GM18951 (cell line): Measurements from ENCODE around the gene ACTL8.

Experiments used
- POLR2A ChIP-seq: IDR thresholded peaks from 4 replicates; pipeline ENCODE4 v1.6.1; 2011; ENCODE audit warnings: mild to moderate bottlenecking; ENCODE audit not compliant: insufficient read length, insufficient read depth; ENCODE audit errors: extremely low read depth
- in situ Hi-C: fragments of 300-500 bp; cut with MboI; formaldehyde crosslinking; loops from one replicate; pipeline ENCODE4 v1.12.0; 2022; ENCODE audit warnings: low sequenced_read_pairs, mixed read lengths, inconsistent platforms; ENCODE audit not compliant: unreplicated experiment

The ACTL8 gene

GRCh38 chr1:17755120-17755519 is at the start of gene ACTL8:
Gene ACTL8, plus strand, starts transcription at chr1:17755333. Its CDS starts 67,676 bp downstream, at chr1:17823009.
- in situ Hi-C loops = no loop called here
- TF ChIP-seq POLR2A = no peak

- TF ChIP-seq POLR2A = no peak
- in situ Hi-C loops = no loop called here
Observed at GRCh38 chr1:17706445-17706844, 48.7 kb upstream of the ACTL8 start.

- no peak for TF ChIP-seq POLR2A
- in situ Hi-C loops = no loop called here
Observed at GRCh38 chr1:17709981-17710380, 45.2 kb upstream of the ACTL8 start.

- no peak for TF ChIP-seq POLR2A
- in situ Hi-C loops = no loop called here
Observed at GRCh38 chr1:17710889-17711576, 44.1 kb upstream of the ACTL8 start.

GRCh38 chr1:17711577-17711910 is 43.6 kb upstream of the ACTL8 start:
- in situ Hi-C loops = no loop called here

GRCh38 chr1:17711941-17712340 is 43.2 kb upstream of the ACTL8 start:
- in situ Hi-C loops = no loop called here
- no peak for TF ChIP-seq POLR2A

More at GRCh38 chr1:17711577-17711910, 43.6 kb upstream of the ACTL8 start:
- no peak for TF ChIP-seq POLR2A

- in situ Hi-C loops = no loop called here
- TF ChIP-seq POLR2A = no peak
Observed at GRCh38 chr1:17713993-17714392, 41.1 kb upstream of the ACTL8 start.

GRCh38 chr1:17717594-17718535 is 37.3 kb upstream of the ACTL8 start:
- no peak for TF ChIP-seq POLR2A
- in situ Hi-C loops = no loop called here

GRCh38 chr1:17719874-17720273 is 35.3 kb upstream of the ACTL8 start:
- no peak for TF ChIP-seq POLR2A

GRCh38 chr1:17721444-17721843 is 33.7 kb upstream of the ACTL8 start:
- in situ Hi-C loops = no loop called here
- no peak for TF ChIP-seq POLR2A

More at GRCh38 chr1:17719874-17720273, 35.3 kb upstream of the ACTL8 start:
- in situ Hi-C loops = no loop called here

GRCh38 chr1:17723684-17724083 is 31.4 kb upstream of the ACTL8 start:
- in situ Hi-C loops = no loop called here
- TF ChIP-seq POLR2A = no peak

- no peak for TF ChIP-seq POLR2A
- in situ Hi-C loops = no loop called here
Observed at GRCh38 chr1:17724150-17724549, 31.0 kb upstream of the ACTL8 start.

- no peak for TF ChIP-seq POLR2A
- in situ Hi-C loops = no loop called here
Observed at GRCh38 chr1:17725084-17725719, 29.9 kb upstream of the ACTL8 start.

GRCh38 chr1:17725811-17726582 is 29.1 kb upstream of the ACTL8 start:
- in situ Hi-C loops = no loop called here

More at GRCh38 chr1:17725811-17726582, 29.1 kb upstream of the ACTL8 start:
- TF ChIP-seq POLR2A = no peak
